Measurements from ENCODE around the gene PDZD8. TPM values are rescaled to one million over a fixed set of nuclear protein-coding genes. Genes with fewer than 3 reads are reported as not detected.

PDZD8 gene, protein sequence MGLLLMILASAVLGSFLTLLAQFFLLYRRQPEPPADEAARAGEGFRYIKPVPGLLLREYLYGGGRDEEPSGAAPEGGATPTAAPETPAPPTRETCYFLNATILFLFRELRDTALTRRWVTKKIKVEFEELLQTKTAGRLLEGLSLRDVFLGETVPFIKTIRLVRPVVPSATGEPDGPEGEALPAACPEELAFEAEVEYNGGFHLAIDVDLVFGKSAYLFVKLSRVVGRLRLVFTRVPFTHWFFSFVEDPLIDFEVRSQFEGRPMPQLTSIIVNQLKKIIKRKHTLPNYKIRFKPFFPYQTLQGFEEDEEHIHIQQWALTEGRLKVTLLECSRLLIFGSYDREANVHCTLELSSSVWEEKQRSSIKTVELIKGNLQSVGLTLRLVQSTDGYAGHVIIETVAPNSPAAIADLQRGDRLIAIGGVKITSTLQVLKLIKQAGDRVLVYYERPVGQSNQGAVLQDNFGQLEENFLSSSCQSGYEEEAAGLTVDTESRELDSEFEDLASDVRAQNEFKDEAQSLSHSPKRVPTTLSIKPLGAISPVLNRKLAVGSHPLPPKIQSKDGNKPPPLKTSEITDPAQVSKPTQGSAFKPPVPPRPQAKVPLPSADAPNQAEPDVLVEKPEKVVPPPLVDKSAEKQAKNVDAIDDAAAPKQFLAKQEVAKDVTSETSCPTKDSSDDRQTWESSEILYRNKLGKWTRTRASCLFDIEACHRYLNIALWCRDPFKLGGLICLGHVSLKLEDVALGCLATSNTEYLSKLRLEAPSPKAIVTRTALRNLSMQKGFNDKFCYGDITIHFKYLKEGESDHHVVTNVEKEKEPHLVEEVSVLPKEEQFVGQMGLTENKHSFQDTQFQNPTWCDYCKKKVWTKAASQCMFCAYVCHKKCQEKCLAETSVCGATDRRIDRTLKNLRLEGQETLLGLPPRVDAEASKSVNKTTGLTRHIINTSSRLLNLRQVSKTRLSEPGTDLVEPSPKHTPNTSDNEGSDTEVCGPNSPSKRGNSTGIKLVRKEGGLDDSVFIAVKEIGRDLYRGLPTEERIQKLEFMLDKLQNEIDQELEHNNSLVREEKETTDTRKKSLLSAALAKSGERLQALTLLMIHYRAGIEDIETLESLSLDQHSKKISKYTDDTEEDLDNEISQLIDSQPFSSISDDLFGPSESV
- polyA plus RNA-seq (2011; rRNA removed) (13.6 and 22.0 TPM in 2 replicates), polyA minus RNA-seq (2011; rRNA and poly(A)+ RNA removed) (32.0 and 32.3 TPM in 2 replicates)

GRCh38 chr10:117375360-117376178 lies at the start of gene PDZD8:
Gene PDZD8 (minus strand): TSS chr10:117375440. CDS start chr10:117375227, 213 bp downstream.
- no peaks in the 10 kb centered on the region for H3K36me3 ChIP-seq (ENCODE audit: control insufficient read depth, insufficient read depth, low read length)
- POLR2A ChIA-PET, result no interaction called here
- DNase-seq (ENCODE audit: low read depth), result peak; percentile 47
- CTCF ChIA-PET, result no interaction called here
- H3K4me3 ChIP-seq (ENCODE audit: low read depth, low read length), result peak within 1 kb of the TSS; percentile 90
- H3K27me3 ChIP-seq (ENCODE audit: control insufficient read depth, insufficient read depth, low read length), result peaks cover 4% of the 10 kb centered on the region
- TF ChIP-seq, protein P1, sequence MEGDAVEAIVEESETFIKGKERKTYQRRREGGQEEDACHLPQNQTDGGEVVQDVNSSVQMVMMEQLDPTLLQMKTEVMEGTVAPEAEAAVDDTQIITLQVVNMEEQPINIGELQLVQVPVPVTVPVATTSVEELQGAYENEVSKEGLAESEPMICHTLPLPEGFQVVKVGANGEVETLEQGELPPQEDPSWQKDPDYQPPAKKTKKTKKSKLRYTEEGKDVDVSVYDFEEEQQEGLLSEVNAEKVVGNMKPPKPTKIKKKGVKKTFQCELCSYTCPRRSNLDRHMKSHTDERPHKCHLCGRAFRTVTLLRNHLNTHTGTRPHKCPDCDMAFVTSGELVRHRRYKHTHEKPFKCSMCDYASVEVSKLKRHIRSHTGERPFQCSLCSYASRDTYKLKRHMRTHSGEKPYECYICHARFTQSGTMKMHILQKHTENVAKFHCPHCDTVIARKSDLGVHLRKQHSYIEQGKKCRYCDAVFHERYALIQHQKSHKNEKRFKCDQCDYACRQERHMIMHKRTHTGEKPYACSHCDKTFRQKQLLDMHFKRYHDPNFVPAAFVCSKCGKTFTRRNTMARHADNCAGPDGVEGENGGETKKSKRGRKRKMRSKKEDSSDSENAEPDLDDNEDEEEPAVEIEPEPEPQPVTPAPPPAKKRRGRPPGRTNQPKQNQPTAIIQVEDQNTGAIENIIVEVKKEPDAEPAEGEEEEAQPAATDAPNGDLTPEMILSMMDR (IDR thresholded peaks at IDR 0.05; ENCODE audit: insufficient read depth, low read depth, low read length), result no peak

GRCh38 chr10:117424171-117424570 lies 48.9 kb upstream of the PDZD8 start:
- CTCF ChIA-PET, result interaction anchor here (0.8 kb wide), 1 partner anchor 79 kb away, joined by 3 read pairs; no protein-coding TSS in a partner anchor
- H3K27me3 ChIP-seq (ENCODE audit: control insufficient read depth, insufficient read depth, low read length), result peaks cover 3% of the 10 kb centered on the region; the same call in 1 of the 2 replicates
- POLR2A ChIA-PET, result no interaction called here
- H3K4me3 ChIP-seq (ENCODE audit: low read depth, low read length), result no peak overlapping the region
- H3K36me3 ChIP-seq (ENCODE audit: control insufficient read depth, insufficient read depth, low read length), result no peaks in the 10 kb centered on the region
- no peak for DNase-seq (ENCODE audit: low read depth)
- TF ChIP-seq, protein P1 (IDR thresholded peaks at IDR 0.05; ENCODE audit: insufficient read depth, low read depth, low read length), result no peak

DNA sequence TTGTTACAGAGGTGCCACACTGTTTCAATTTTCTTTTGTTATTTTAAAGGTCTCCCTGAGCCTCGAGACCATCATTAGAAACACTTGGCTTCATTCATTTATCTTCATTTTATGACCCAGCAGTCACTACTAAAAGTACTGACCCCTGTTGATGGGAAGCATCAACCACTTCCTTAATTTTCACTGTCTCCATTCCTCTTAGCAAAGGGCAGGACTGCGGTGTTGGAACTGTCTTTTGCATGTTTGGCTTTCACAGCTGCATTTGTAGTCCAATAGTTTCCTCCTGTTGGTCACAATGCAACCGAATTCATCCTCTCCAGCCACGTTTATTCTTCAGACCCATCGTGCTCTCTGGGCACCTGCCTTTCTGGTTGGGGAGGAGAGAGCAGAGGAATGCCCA lies 46.7 kb upstream of the PDZD8 start:
- Histone ChIP-seq H3K4me3 (ENCODE audit: low read depth, low read length) (no peak overlapping the region), H3K27me3 (ENCODE audit: control insufficient read depth, insufficient read depth, low read length) (peaks cover 2% of the 10 kb centered on the region; the same call in 1 of the 2 replicates), H3K36me3 (ENCODE audit: control insufficient read depth, insufficient read depth, low read length) (no peaks in the 10 kb centered on the region)
- DNase-seq (ENCODE audit: low read depth), result no peak
- CTCF ChIA-PET, result interaction anchor here (0.5 kb wide), 1 partner anchor 25 kb away, joined by 3 read pairs; no protein-coding TSS in a partner anchor
- POLR2A ChIA-PET, result no interaction called here
- TF ChIP-seq, protein P1 (IDR thresholded peaks at IDR 0.05; ENCODE audit: insufficient read depth, low read depth, low read length), result no peak

GRCh38 chr10:117420768-117421167 lies 45.5 kb upstream of the PDZD8 start:
- Histone ChIP-seq H3K36me3 (ENCODE audit: control insufficient read depth, insufficient read depth, low read length) (no peaks in the 10 kb centered on the region), H3K27me3 (ENCODE audit: control insufficient read depth, insufficient read depth, low read length) (peaks cover 2% of the 10 kb centered on the region; the same call in 1 of the 2 replicates), H3K4me3 (ENCODE audit: low read depth, low read length) (no peak overlapping the region)
- CTCF ChIA-PET, result no interaction called here
- POLR2A ChIA-PET, result no interaction called here
- TF ChIP-seq, protein P1 (IDR thresholded peaks at IDR 0.05; ENCODE audit: insufficient read depth, low read depth, low read length), result no peak
- DNase-seq (ENCODE audit: low read depth), result no peak
